Neural progenitor cell (in vitro differentiated cells): ENCODE measurements around the gene PROSER2. TPM values are rescaled to one million over a fixed set of nuclear protein-coding genes. Genes with fewer than 3 reads are reported as not detected.

Experiments
- DNase-seq: peaks from one replicate; pipeline ENCODE4 v3.0.0-alpha.2; 2016; ENCODE audit warnings: low spot score
- H2AFZ ChIP-seq: fragments of 200-600 bp; sonication (generic); replicated peaks from 2 replicates; pipeline ENCODE4 v1.6.1; 2016; ENCODE audit warnings: antibody characterized with exemption
- H3F3A ChIP-seq: fragments of 200-600 bp; sonication (generic); 2 replicates; pipeline ENCODE4 v1.6.1; 2016; ENCODE audit warnings: antibody characterized with exemption, low read depth
- H3K27ac ChIP-seq: fragments of 200-600 bp; sonication (generic); 2 replicates; pipeline ENCODE4 v1.5.1; 2016; ENCODE audit warnings: mild to moderate bottlenecking
- H3K27me3 ChIP-seq: fragments of 200-600 bp; sonication (generic); 2 replicates; pipeline ENCODE4 v1.6.1; 2016; ENCODE audit warnings: mild to moderate bottlenecking, moderate library complexity
- H3K36me3 ChIP-seq: fragments of 200-600 bp; sonication (generic); 2 replicates; pipeline ENCODE4 v1.5.1; 2016
- H3K4me1 ChIP-seq: fragments of 200-600 bp; sonication (generic); 2 replicates; pipeline ENCODE4 v1.6.1; 2016; ENCODE audit warnings: mixed run types
- H3K4me2 ChIP-seq: fragments of 200-600 bp; sonication (generic); 2 replicates; pipeline ENCODE4 v1.6.1; 2016
- H3K4me3 ChIP-seq: fragments of 200-600 bp; sonication (generic); 2 replicates; pipeline ENCODE4 v1.5.1; 2016
- H3K79me2 ChIP-seq: fragments of 200-600 bp; sonication (generic); 2 replicates; pipeline ENCODE4 v1.6.1; 2016; ENCODE audit warnings: low read depth
- H3K9ac ChIP-seq: fragments of 200-600 bp; sonication (generic); 2 replicates; pipeline ENCODE4 v1.6.1; 2016
- H3K9me3 ChIP-seq: fragments of 200-600 bp; sonication (generic); 2 replicates; pipeline ENCODE4 v1.5.1; 2016; ENCODE audit warnings: low read depth
- H4K20me1 ChIP-seq: fragments of 200-600 bp; sonication (generic); 2 replicates; pipeline ENCODE4 v1.6.1; 2016; ENCODE audit warnings: low read depth
- H3K27ac Mint-ChIP-seq: 3 replicates; pipeline ENCODE4 v1.8.0; 2021; ENCODE audit warnings: mixed read lengths
- H3K27me3 Mint-ChIP-seq: 2 replicates; pipeline ENCODE4 v1.8.0; 2022; ENCODE audit warnings: low read depth, mild to moderate bottlenecking, inconsistent platforms, moderate library complexity, mixed read lengths; ENCODE audit not compliant: insufficient read depth
- H3K36me3 Mint-ChIP-seq: 3 replicates; pipeline ENCODE4 v1.8.0; 2021; ENCODE audit warnings: mixed read lengths
- H3K4me1 Mint-ChIP-seq: 3 replicates; pipeline ENCODE4 v1.8.0; 2021; ENCODE audit warnings: mixed read lengths
- H3K4me3 Mint-ChIP-seq: 3 replicates; pipeline ENCODE4 v1.8.0; 2021; ENCODE audit warnings: mild to moderate bottlenecking, moderate library complexity, mixed read lengths
- H3K9me3 Mint-ChIP-seq: 3 replicates; pipeline ENCODE4 v1.8.0; 2020; ENCODE audit warnings: mixed read lengths
- EZH2 ChIP-seq: fragments of 200-600 bp; sonication (generic); IDR thresholded peaks from 2 replicates; pipeline ENCODE4 v1.6.1; 2017; ENCODE audit warnings: antibody characterized with exemption, mild to moderate bottlenecking, moderate library complexity
- EZH2phosphoT487 ChIP-seq: fragments of 200-600 bp; sonication (generic); IDR thresholded peaks from 2 replicates; pipeline ENCODE4 v1.6.1; 2017; ENCODE audit warnings: antibody characterized with exemption
- total RNA-seq: library from RNA; depleted of rRNA; stranded (reverse); fragments of >200 nt; gene quantifications from 2 replicates; pipeline ENCODE4 v1.2.3, GENCODE V29; 2015; ENCODE audit warnings: low replicate concordance
- TF ChIP-seq, protein P1 (sequence below): fragments of 200-600 bp; sonication (generic); IDR thresholded peaks from 2 replicates; pipeline ENCODE4 v1.5.1; 2017; ENCODE audit warnings: antibody characterized with exemption, mild to moderate bottlenecking

The PROSER2 gene
- total RNA-seq, 1 donor from 2014 or later = 2.3 TPM

GRCh38 chr10:11876324-11876723 lies 53.2 kb downstream of the PROSER2 start:
- Mint-ChIP-seq H3K36me3 (no peaks in the 10 kb centered on the region), H3K4me1 (peaks cover 52% of the 10 kb centered on the region), H3K4me3 (no peak overlapping the region), H3K27ac (peak overlapping the region; percentile 13), H3K9me3 (no peaks in the 10 kb centered on the region), H3K27me3 (peaks cover 5% of the 10 kb centered on the region)
- no peaks in the 10 kb centered on the region for H3K79me2 ChIP-seq
- no peak overlapping the region for H3K9ac ChIP-seq
- no peaks in the 10 kb centered on the region for H3K27me3 ChIP-seq
- H3K9me3 ChIP-seq = no peaks in the 10 kb centered on the region
- no peaks in the 10 kb centered on the region for H4K20me1 ChIP-seq
- H3K4me2 ChIP-seq = no peak overlapping the region
- TF ChIP-seq, protein P1, sequence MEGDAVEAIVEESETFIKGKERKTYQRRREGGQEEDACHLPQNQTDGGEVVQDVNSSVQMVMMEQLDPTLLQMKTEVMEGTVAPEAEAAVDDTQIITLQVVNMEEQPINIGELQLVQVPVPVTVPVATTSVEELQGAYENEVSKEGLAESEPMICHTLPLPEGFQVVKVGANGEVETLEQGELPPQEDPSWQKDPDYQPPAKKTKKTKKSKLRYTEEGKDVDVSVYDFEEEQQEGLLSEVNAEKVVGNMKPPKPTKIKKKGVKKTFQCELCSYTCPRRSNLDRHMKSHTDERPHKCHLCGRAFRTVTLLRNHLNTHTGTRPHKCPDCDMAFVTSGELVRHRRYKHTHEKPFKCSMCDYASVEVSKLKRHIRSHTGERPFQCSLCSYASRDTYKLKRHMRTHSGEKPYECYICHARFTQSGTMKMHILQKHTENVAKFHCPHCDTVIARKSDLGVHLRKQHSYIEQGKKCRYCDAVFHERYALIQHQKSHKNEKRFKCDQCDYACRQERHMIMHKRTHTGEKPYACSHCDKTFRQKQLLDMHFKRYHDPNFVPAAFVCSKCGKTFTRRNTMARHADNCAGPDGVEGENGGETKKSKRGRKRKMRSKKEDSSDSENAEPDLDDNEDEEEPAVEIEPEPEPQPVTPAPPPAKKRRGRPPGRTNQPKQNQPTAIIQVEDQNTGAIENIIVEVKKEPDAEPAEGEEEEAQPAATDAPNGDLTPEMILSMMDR = no peak
- TF ChIP-seq EZH2 (no peak), EZH2phosphoT487 (no peak)
- H2AFZ ChIP-seq = no peak overlapping the region
- no peak for DNase-seq
- H3K4me1 ChIP-seq = peaks cover 17% of the 10 kb centered on the region
- H3F3A ChIP-seq = peaks cover 14% of the 10 kb centered on the region
- no peak overlapping the region for H3K27ac ChIP-seq
- no peaks in the 10 kb centered on the region for H3K36me3 ChIP-seq
- no peak overlapping the region for H3K4me3 ChIP-seq

GRCh38 chr10:11876805-11877590 lies 53.8 kb downstream of the PROSER2 start:
- no peaks in the 10 kb centered on the region for H4K20me1 ChIP-seq
- Mint-ChIP-seq H3K4me1 (peaks cover 49% of the 10 kb centered on the region), H3K4me3 (no peak overlapping the region), H3K27me3 (peaks cover 5% of the 10 kb centered on the region), H3K27ac (peak overlapping the region; percentile 46), H3K9me3 (no peaks in the 10 kb centered on the region), H3K36me3 (no peaks in the 10 kb centered on the region)
- no peak overlapping the region for H3K27ac ChIP-seq
- no peak overlapping the region for H3K4me2 ChIP-seq
- no peak for TF ChIP-seq EZH2
- no peak overlapping the region for H3K9ac ChIP-seq
- H3K4me1 ChIP-seq = peaks cover 17% of the 10 kb centered on the region
- H3K27me3 ChIP-seq = no peaks in the 10 kb centered on the region
- no peaks in the 10 kb centered on the region for H3K79me2 ChIP-seq
- H3K4me3 ChIP-seq = no peak overlapping the region
- H3F3A ChIP-seq = peaks cover 14% of the 10 kb centered on the region
- H2AFZ ChIP-seq = no peak overlapping the region
- no peaks in the 10 kb centered on the region for H3K9me3 ChIP-seq
- H3K36me3 ChIP-seq = no peaks in the 10 kb centered on the region
- no peak for DNase-seq

DNA sequence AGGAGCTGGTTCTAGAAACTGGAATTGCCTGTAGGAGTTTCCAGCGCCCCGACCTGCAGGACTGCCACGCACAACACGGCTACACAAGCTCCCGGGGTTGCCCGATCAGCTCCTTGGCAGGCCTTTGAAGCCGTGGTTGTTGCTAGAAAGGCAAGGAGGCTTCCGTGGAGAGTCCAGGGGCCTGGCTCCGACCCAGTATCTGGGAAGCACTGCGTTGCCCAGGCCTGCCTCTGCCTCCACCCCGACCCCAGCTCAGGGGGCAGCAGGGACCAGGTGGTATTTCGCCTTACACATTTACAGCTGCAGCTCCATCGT lies 54.4 kb downstream of the PROSER2 start:
- H2AFZ ChIP-seq = no peak overlapping the region
- H3K27ac ChIP-seq = no peak overlapping the region
- Mint-ChIP-seq H3K4me1 (peaks cover 47% of the 10 kb centered on the region), H3K27me3 (peaks cover 5% of the 10 kb centered on the region), H3K4me3 (no peak overlapping the region), H3K9me3 (no peaks in the 10 kb centered on the region), H3K27ac (no peak overlapping the region), H3K36me3 (no peaks in the 10 kb centered on the region)
- peaks cover 14% of the 10 kb centered on the region for H3F3A ChIP-seq
- H3K9ac ChIP-seq = no peak overlapping the region
- H3K4me2 ChIP-seq = no peak overlapping the region
- H3K4me1 ChIP-seq = peaks cover 17% of the 10 kb centered on the region
- no peaks in the 10 kb centered on the region for H3K27me3 ChIP-seq
- no peaks in the 10 kb centered on the region for H3K36me3 ChIP-seq
- no peaks in the 10 kb centered on the region for H4K20me1 ChIP-seq
- TF ChIP-seq, protein P1 = no peak
- TF ChIP-seq EZH2 (no peak), EZH2phosphoT487 (no peak)
- no peaks in the 10 kb centered on the region for H3K79me2 ChIP-seq
- H3K4me3 ChIP-seq = no peak overlapping the region
- H3K9me3 ChIP-seq = no peaks in the 10 kb centered on the region
- DNase-seq = no peak

DNA sequence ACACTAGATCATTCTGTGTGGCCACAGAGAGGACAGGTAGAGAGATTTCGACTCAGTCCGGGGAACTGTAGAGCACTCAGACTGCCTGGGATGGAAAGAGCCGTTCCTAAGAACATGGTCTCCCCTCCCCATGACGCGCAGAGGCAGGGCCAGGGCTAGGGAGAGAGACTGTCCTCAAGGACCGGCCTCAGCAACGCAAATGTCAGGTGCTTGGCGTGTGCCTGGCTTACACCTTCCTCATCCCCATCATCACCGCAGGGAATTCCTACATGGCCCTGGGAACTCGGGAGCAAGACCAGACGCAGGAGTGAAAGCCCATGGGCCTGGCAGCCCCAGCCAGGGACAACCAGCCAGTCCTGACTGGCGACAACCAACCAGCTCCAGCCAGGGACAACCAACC lies 55.6 kb downstream of the PROSER2 start:
- H3K27ac ChIP-seq = no peak overlapping the region
- H2AFZ ChIP-seq = no peak overlapping the region
- peaks cover 14% of the 10 kb centered on the region for H3F3A ChIP-seq
- Mint-ChIP-seq H3K9me3 (no peaks in the 10 kb centered on the region), H3K27ac (no peak overlapping the region), H3K4me1 (peaks cover 38% of the 10 kb centered on the region), H3K4me3 (no peak overlapping the region), H3K36me3 (no peaks in the 10 kb centered on the region), H3K27me3 (peaks cover 5% of the 10 kb centered on the region)
- no peak overlapping the region for H3K9ac ChIP-seq
- no peaks in the 10 kb centered on the region for H4K20me1 ChIP-seq
- no peaks in the 10 kb centered on the region for H3K79me2 ChIP-seq
- TF ChIP-seq, protein P1 = no peak
- TF ChIP-seq EZH2phosphoT487 = no peak
- H3K27me3 ChIP-seq = no peaks in the 10 kb centered on the region
- no peaks in the 10 kb centered on the region for H3K9me3 ChIP-seq
- DNase-seq = no peak
- H3K4me2 ChIP-seq = no peak overlapping the region
- no peak overlapping the region for H3K4me3 ChIP-seq
- no peaks in the 10 kb centered on the region for H3K36me3 ChIP-seq
- peaks cover 17% of the 10 kb centered on the region for H3K4me1 ChIP-seq
